Effector memory CD8-positive, alpha-beta T cell (primary cell): ENCODE results near the gene LIN54.
A peak's percentile ranks its signal among the peaks of the same experiment; 100 is the strongest.
"Not testable (repeated sequence)": the region's sequence is repeated elsewhere in the genome, so short reads cannot be mapped to it uniquely, and the experiment has no call there.

Experiments used
- ATAC-seq: fragments of 150-1000 bp; cut with Tn5 transposase; replicated peaks from 2 replicates; pipeline ENCODE4 v1.10.0; 2021; ENCODE audit warnings: mild to moderate bottlenecking, moderate library complexity
- DNase-seq, 3 experiments: peaks; one replicate each; pipeline ENCODE4 v3.0.0; 2021
- H3K27ac Mint-ChIP-seq, 2 donors: one replicate each; pipeline ENCODE4 v1.8.0; 2022; ENCODE audit warnings: mild to moderate bottlenecking in 2 of 2, mixed read lengths in 2 of 2, moderate library complexity in 2 of 2
- H3K27me3 Mint-ChIP-seq, 2 donors: one replicate each; pipeline ENCODE4 v1.8.0; 2022; ENCODE audit warnings: mixed read lengths in 2 of 2
- H3K36me3 Mint-ChIP-seq: one replicate; pipeline ENCODE4 v1.8.0; 2022; ENCODE audit warnings: mild to moderate bottlenecking, moderate library complexity, mixed read lengths; ENCODE audit not compliant: insufficient read depth
- H3K4me1 Mint-ChIP-seq, 2 donors: one replicate each; pipeline ENCODE4 v1.8.0; 2022; ENCODE audit warnings: low read depth in 2 of 2, mixed read lengths in 2 of 2
- H3K4me3 Mint-ChIP-seq, 2 donors: one replicate each; pipeline ENCODE4 v1.8.0; 2022; ENCODE audit warnings: mild to moderate bottlenecking in 2 of 2, mixed read lengths in 2 of 2, moderate library complexity in 2 of 2
- H3K9me3 Mint-ChIP-seq, 2 donors: one replicate each; pipeline ENCODE4 v1.8.0; 2022; ENCODE audit warnings: mixed read lengths in 2 of 2

Gene LIN54

GRCh38 chr4:82954212-82954611 lies 56.4 kb downstream of the LIN54 start:
- DNase-seq, result no peak
- no peaks in the 10 kb centered on the region for H3K9me3 Mint-ChIP-seq
- peaks cover 0 to 16% of the 10 kb centered on the region in 2 donors for H3K4me1 Mint-ChIP-seq
- no peak for ATAC-seq
- no peak overlapping the region for H3K4me3 Mint-ChIP-seq
- H3K36me3 Mint-ChIP-seq, result peaks cover 14% of the 10 kb centered on the region
- no peaks in the 10 kb centered on the region for H3K27me3 Mint-ChIP-seq
- H3K27ac Mint-ChIP-seq, result no peak overlapping the region

- no peaks in the 10 kb centered on the region for H3K9me3 Mint-ChIP-seq
- H3K4me3 Mint-ChIP-seq, result no peak overlapping the region
- H3K4me1 Mint-ChIP-seq, result peaks cover 0 to 3% of the 10 kb centered on the region in 2 donors
- DNase-seq (no peak), ATAC-seq (no peak)
- H3K27me3 Mint-ChIP-seq, result no peaks in the 10 kb centered on the region
- H3K36me3 Mint-ChIP-seq, result peaks cover 14% of the 10 kb centered on the region
- H3K27ac Mint-ChIP-seq, result no peak overlapping the region
Observed at GRCh38 chr4:82951196-82951595, 59.4 kb downstream of the LIN54 start.

- DNase-seq, result no peak
- H3K27ac Mint-ChIP-seq, result no peak overlapping the region
- no peaks in the 10 kb centered on the region for H3K9me3 Mint-ChIP-seq
- H3K4me3 Mint-ChIP-seq, result no peak overlapping the region
- peaks cover 14% of the 10 kb centered on the region for H3K36me3 Mint-ChIP-seq
- H3K27me3 Mint-ChIP-seq, result no peaks in the 10 kb centered on the region
- no peak for ATAC-seq
- H3K4me1 Mint-ChIP-seq, result no peaks in the 10 kb centered on the region
Observed at GRCh38 chr4:82948647-82949204, 61.9 kb downstream of the LIN54 start.

- H3K4me1 Mint-ChIP-seq, result no peaks in the 10 kb centered on the region
- no peaks in the 10 kb centered on the region for H3K9me3 Mint-ChIP-seq
- no peaks in the 10 kb centered on the region for H3K27me3 Mint-ChIP-seq
- no peak overlapping the region for H3K27ac Mint-ChIP-seq
- ATAC-seq (no peak), DNase-seq (no peak)
- peaks cover 5% of the 10 kb centered on the region for H3K36me3 Mint-ChIP-seq
- no peak overlapping the region for H3K4me3 Mint-ChIP-seq
Observed at GRCh38 chr4:82947498-82947897, 63.1 kb downstream of the LIN54 start.

- Mint-ChIP-seq H3K4me1 (no peaks in the 10 kb centered on the region), H3K9me3 (no peaks in the 10 kb centered on the region), H3K36me3 (peaks cover 25% of the 10 kb centered on the region), H3K27ac (peak overlapping the region in 1 of 2 donors; percentile 77), H3K27me3 (no peaks in the 10 kb centered on the region), H3K4me3 (no peak overlapping the region)
- no peak for ATAC-seq
- no peak for DNase-seq
Observed at GRCh38 chr4:82939414-82939813, 71.2 kb downstream of the LIN54 start.

GRCh38 chr4:82934441-82934840 lies 76.2 kb downstream of the LIN54 start:
- H3K27me3 Mint-ChIP-seq, result no peaks in the 10 kb centered on the region
- H3K4me1 Mint-ChIP-seq, result no peaks in the 10 kb centered on the region
- H3K4me3 Mint-ChIP-seq, result no peak overlapping the region
- DNase-seq (no peak), ATAC-seq (no peak)
- H3K9me3 Mint-ChIP-seq, result no peaks in the 10 kb centered on the region
- H3K36me3 Mint-ChIP-seq, result peaks cover 37% of the 10 kb centered on the region
- no peak overlapping the region for H3K27ac Mint-ChIP-seq

GRCh38 chr4:82930848-82931755 lies 79.5 kb downstream of the LIN54 start:
- H3K4me1 Mint-ChIP-seq, result no peaks in the 10 kb centered on the region
- no peaks in the 10 kb centered on the region for H3K27me3 Mint-ChIP-seq
- no peaks in the 10 kb centered on the region for H3K9me3 Mint-ChIP-seq
- H3K27ac Mint-ChIP-seq, result no peak overlapping the region
- DNase-seq, result no peak
- H3K4me3 Mint-ChIP-seq, result no peak overlapping the region
- ATAC-seq, result no peak
- peaks cover 26% of the 10 kb centered on the region for H3K36me3 Mint-ChIP-seq

GRCh38 chr4:82921795-82922194 lies 88.8 kb downstream of the LIN54 start:
- no peak for ATAC-seq
- no peaks in the 10 kb centered on the region for H3K9me3 Mint-ChIP-seq
- no peak for DNase-seq
- no peaks in the 10 kb centered on the region for H3K4me1 Mint-ChIP-seq
- H3K36me3 Mint-ChIP-seq, result peaks cover 7% of the 10 kb centered on the region
- H3K27ac Mint-ChIP-seq, result peak overlapping the region in 1 of 2 donors; percentile 13
- H3K4me3 Mint-ChIP-seq, result no peak overlapping the region
- no peaks in the 10 kb centered on the region for H3K27me3 Mint-ChIP-seq

GRCh38 chr4:82919386-82919785 lies 91.2 kb downstream of the LIN54 start:
- ATAC-seq, result no peak

GRCh38 chr4:82918091-82918490 lies 92.5 kb downstream of the LIN54 start:
- no peaks in the 10 kb centered on the region for H3K4me1 Mint-ChIP-seq
- peaks cover 2% of the 10 kb centered on the region for H3K36me3 Mint-ChIP-seq
- ATAC-seq, result no peak
- no peak for DNase-seq
- H3K27ac Mint-ChIP-seq, result peak overlapping the region in 1 of 2 donors; percentile 20
- no peak overlapping the region for H3K4me3 Mint-ChIP-seq
- no peaks in the 10 kb centered on the region for H3K27me3 Mint-ChIP-seq
- H3K9me3 Mint-ChIP-seq, result no peaks in the 10 kb centered on the region

More at GRCh38 chr4:82919386-82919785, 91.2 kb downstream of the LIN54 start:
- no peaks in the 10 kb centered on the region for H3K27me3 Mint-ChIP-seq
- no peak for DNase-seq
- no peaks in the 10 kb centered on the region for H3K4me1 Mint-ChIP-seq
- H3K9me3 Mint-ChIP-seq, result no peaks in the 10 kb centered on the region
- H3K27ac Mint-ChIP-seq, result no peak overlapping the region
- no peak overlapping the region for H3K4me3 Mint-ChIP-seq
- peaks cover 2% of the 10 kb centered on the region for H3K36me3 Mint-ChIP-seq

- H3K27ac Mint-ChIP-seq, DNase-seq, H3K9me3 Mint-ChIP-seq, H3K36me3 Mint-ChIP-seq, H3K27me3 Mint-ChIP-seq, H3K4me3 Mint-ChIP-seq, ATAC-seq, H3K4me1 Mint-ChIP-seq: not testable (repeated sequence)
Observed at GRCh38 chr4:82913968-82914367, 96.7 kb downstream of the LIN54 start.

GRCh38 chr4:82913305-82913704 lies 97.3 kb downstream of the LIN54 start:
- H3K36me3 Mint-ChIP-seq, result no peaks in the 10 kb centered on the region
- ATAC-seq, result no peak
- no peaks in the 10 kb centered on the region for H3K9me3 Mint-ChIP-seq
- no peaks in the 10 kb centered on the region for H3K27me3 Mint-ChIP-seq
- no peaks in the 10 kb centered on the region for H3K4me1 Mint-ChIP-seq
- no peak overlapping the region for H3K4me3 Mint-ChIP-seq
- H3K27ac Mint-ChIP-seq, result no peak overlapping the region
- no peak for DNase-seq

- Mint-ChIP-seq H3K9me3 (no peaks in the 10 kb centered on the region), H3K27me3 (no peaks in the 10 kb centered on the region), H3K4me1 (peaks cover 4% of the 10 kb centered on the region in 2 donors), H3K4me3 (no peak overlapping the region), H3K27ac (no peak overlapping the region), H3K36me3 (peaks cover 9% of the 10 kb centered on the region)
- ATAC-seq (no peak), DNase-seq (no peak)
Observed at GRCh38 chr4:82909326-82909725, 101.3 kb downstream of the LIN54 start.

GRCh38 chr4:82906469-82906868 lies 104.2 kb downstream of the LIN54 start:
- Mint-ChIP-seq H3K9me3 (no peaks in the 10 kb centered on the region), H3K4me1 (peaks cover 4% of the 10 kb centered on the region in 2 donors), H3K4me3 (no peak overlapping the region), H3K27ac (peak overlapping the region in 1 of 2 donors; percentile 35), H3K36me3 (peaks cover 15% of the 10 kb centered on the region), H3K27me3 (no peaks in the 10 kb centered on the region)
- DNase-seq, result no peak
- ATAC-seq, result no peak
